ENCODE results near the gene KIF14.

KIF14 gene

GRCh38 chr1:200620273-200621131, at the start of gene KIF14:
KIF14 (minus strand) TSS chr1:200620751; CDS start chr1:200618723, 2,028 bp downstream.
- DNase-seq, result peak; percentile 98

- peak; percentile 97 for DNase-seq
Observed at GRCh38 chr1:200669314-200670241, 49.0 kb upstream of the KIF14 start, which contains the start of gene DDX59. DDX59 (minus strand) TSS chr1:200669907; CDS start chr1:200666740, 3,167 bp downstream.

- DNase-seq, result no peak
Observed at GRCh38 chr1:200668514-200669313, 48.2 kb upstream of the KIF14 start.

GRCh38 chr1:200666309-200666708, 45.8 kb upstream of the KIF14 start:
- DNase-seq, result no peak

GRCh38 chr1:200665861-200666260, 45.3 kb upstream of the KIF14 start:
- DNase-seq, result no peak

- DNase-seq, result no peak
Observed at GRCh38 chr1:200660719-200661118, 40.2 kb upstream of the KIF14 start.

GRCh38 chr1:200659269-200659668, 38.7 kb upstream of the KIF14 start:
- DNase-seq, result no peak

- DNase-seq, result no peak
Observed at GRCh38 chr1:200658037-200658818, 37.7 kb upstream of the KIF14 start.

- no peak for DNase-seq
Observed at GRCh38 chr1:200654660-200655059, 34.1 kb upstream of the KIF14 start.

- DNase-seq, result no peak
Observed at GRCh38 chr1:200653022-200653462, 32.5 kb upstream of the KIF14 start.

GRCh38 chr1:200652378-200652777, 31.8 kb upstream of the KIF14 start:
- DNase-seq, result no peak

- DNase-seq, result no peak
Observed at GRCh38 chr1:200646515-200646914, 26.0 kb upstream of the KIF14 start.

- no peak for DNase-seq
Observed at GRCh38 chr1:200644021-200644420, 23.5 kb upstream of the KIF14 start.

GRCh38 chr1:200642481-200642880, 21.9 kb upstream of the KIF14 start:
- DNase-seq, result no peak

- DNase-seq, result no peak
Observed at GRCh38 chr1:200640963-200641401, 20.4 kb upstream of the KIF14 start.

- DNase-seq, result no peak
Observed at GRCh38 chr1:200640373-200640962, 19.9 kb upstream of the KIF14 start.

- no peak for DNase-seq
Observed at GRCh38 chr1:200638073-200638472, 17.5 kb upstream of the KIF14 start.

GRCh38 chr1:200636681-200637080, 16.1 kb upstream of the KIF14 start:
- no peak for DNase-seq

- DNase-seq, result no peak
Observed at GRCh38 chr1:200634261-200635122, 13.9 kb upstream of the KIF14 start.

- no peak for DNase-seq
Observed at GRCh38 chr1:200631375-200631774, 10.8 kb upstream of the KIF14 start.

Measured in activated effector memory CD4-positive, alpha-beta T cell treated with anti-CD3 and anti-CD28 coated beads, Interleukin-2, amount 50 U/mL, for 16 hours (primary cell).